IMR-90 (cell line): ENCODE measurements around the gene RAI14. TPM values are rescaled to one million over a fixed set of nuclear protein-coding genes. Genes with fewer than 3 reads are reported as not detected.

Experiments used
- ATAC-seq: fragments of 200-7000 bp; cut with Tn5 transposase; 2 replicates; pipeline ENCODE4 v1.9.1; 2020; ENCODE audit warnings: low read depth, mild to moderate bottlenecking, moderate library complexity
- BruUV-seq: library from RNA; stranded (reverse); fragments of 400-500 nt; replicated peaks from 2 replicates; lab custom pipeline; 2021; lab: Mats Ljungman, UMichigan
- CTCF ChIA-PET: fragments of 300-600 bp; formaldehyde crosslinking; extraction: SDS; loops from one replicate; lab custom pipeline; 2021; ENCODE audit warnings: antibody characterized with exemption; lab: Yijun Ruan, JAX
- POLR2A ChIA-PET: fragments of 300-600 bp; sonication (Branson Sonifier 250); formaldehyde crosslinking; loops from one replicate; lab custom pipeline; 2022; ENCODE audit warnings: antibody characterized with exemption; ENCODE audit not compliant: unreplicated experiment; lab: Charles Lee
- DNase-seq: peaks from one replicate; pipeline ENCODE4 v3.0.0; 2013
- H2AFZ ChIP-seq: replicated peaks from 2 replicates; pipeline ENCODE3; 2013; ENCODE audit warnings: low read length, mild to moderate bottlenecking; ENCODE audit not compliant: poor library complexity
- H2AK5ac ChIP-seq: 2 replicates; pipeline ENCODE4 v1.6.1; 2013; ENCODE audit warnings: low read depth, low read length, inconsistent platforms
- H2AK9ac ChIP-seq: replicated peaks from 2 replicates; pipeline ENCODE3; 2013; ENCODE audit warnings: mild to moderate bottlenecking, low read depth, low read length, moderate library complexity; ENCODE audit not compliant: poor library complexity
- H2BK120ac ChIP-seq: 2 replicates; pipeline ENCODE4 v1.6.1; 2013; ENCODE audit warnings: low read depth, low read length, inconsistent platforms
- H2BK15ac ChIP-seq: 3 replicates; pipeline ENCODE4 v1.6.1; 2013; ENCODE audit warnings: low read depth, low read length, inconsistent platforms
- H2BK20ac ChIP-seq: 2 replicates; pipeline ENCODE4 v1.6.1; 2013; ENCODE audit warnings: low read depth, mild to moderate bottlenecking, inconsistent platforms, low read length, moderate library complexity
- H2BK5ac ChIP-seq: 2 replicates; pipeline ENCODE4 v1.6.1; 2013; ENCODE audit warnings: mild to moderate bottlenecking, low read depth, low read length, inconsistent platforms; ENCODE audit not compliant: poor library complexity, severe bottlenecking
- H3K14ac ChIP-seq: replicated peaks from 2 replicates; pipeline ENCODE4 v1.6.1; 2013; ENCODE audit warnings: low read depth, low read length, inconsistent platforms
- H3K18ac ChIP-seq: 2 replicates; pipeline ENCODE4 v1.6.1; 2013; ENCODE audit warnings: low read depth, low read length, control low read depth
- H3K23ac ChIP-seq: 2 replicates; pipeline ENCODE4 v1.6.1; 2013; ENCODE audit warnings: low read depth, low read length, inconsistent platforms
- H3K27ac ChIP-seq: 2 replicates; pipeline ENCODE4 v1.5.1; 2013; ENCODE audit warnings: mild to moderate bottlenecking, control low read depth, low read length; ENCODE audit not compliant: insufficient read depth
- H3K27me3 ChIP-seq: 2 replicates; pipeline ENCODE4 v1.6.1; 2013; ENCODE audit warnings: low read length; ENCODE audit not compliant: control insufficient read depth, insufficient read depth
- H3K36me3 ChIP-seq: 2 replicates; pipeline ENCODE4 v1.6.1; 2013; ENCODE audit warnings: low read length, mixed read lengths; ENCODE audit not compliant: control insufficient read depth, insufficient read depth
- H3K4ac ChIP-seq: 2 replicates; pipeline ENCODE4 v1.6.1; 2013; ENCODE audit warnings: low read depth, low read length, inconsistent platforms
- H3K4me1 ChIP-seq: 2 replicates; pipeline ENCODE4 v1.6.1; 2013; ENCODE audit warnings: low read length, mixed read lengths; ENCODE audit not compliant: control insufficient read depth, insufficient read depth
- H3K4me2 ChIP-seq: 2 replicates; pipeline ENCODE4 v1.6.1; 2013; ENCODE audit warnings: low read depth, mild to moderate bottlenecking, control low read depth, low read length, moderate library complexity
- H3K4me3 ChIP-seq: 2 replicates; pipeline ENCODE4 v1.5.1; 2013; ENCODE audit warnings: low read depth, mild to moderate bottlenecking, control low read depth, low read length, moderate library complexity; ENCODE audit not compliant: insufficient read depth
- H3K56ac ChIP-seq: 2 replicates; pipeline ENCODE4 v1.6.1; 2013; ENCODE audit warnings: low read length, inconsistent platforms; ENCODE audit not compliant: insufficient read depth; ENCODE audit errors: extremely low read depth
- H3K79me1 ChIP-seq, 2 experiments: 2 replicates each; pipeline ENCODE4 v1.6.1; 2013; ENCODE audit warnings: low read length in 2 of 2, inconsistent platforms in 1 of 2, low read depth in 1 of 2
- H3K9ac ChIP-seq: 2 replicates; pipeline ENCODE4 v1.6.1; 2013; ENCODE audit warnings: low read depth, low read length, control low read depth
- H3K9me1 ChIP-seq: 2 replicates; pipeline ENCODE4 v1.6.1; 2013; ENCODE audit warnings: low read length, inconsistent platforms; ENCODE audit not compliant: insufficient read depth
- H3K9me3 ChIP-seq: 2 replicates; pipeline ENCODE4 v1.6.1; 2013; ENCODE audit warnings: low read length; ENCODE audit not compliant: control insufficient read depth, insufficient read depth
- H4K20me1 ChIP-seq: 2 replicates; pipeline ENCODE4 v1.6.1; 2013; ENCODE audit warnings: low read length, inconsistent platforms; ENCODE audit not compliant: insufficient read depth
- H4K5ac ChIP-seq: 2 replicates; pipeline ENCODE4 v1.6.1; 2013; ENCODE audit warnings: mild to moderate bottlenecking, low read depth, low read length, control low read depth
- H4K8ac ChIP-seq, 2 experiments: 2 replicates each; pipeline ENCODE4 v1.6.1; 2013; ENCODE audit warnings: low read depth in 2 of 2, low read length in 2 of 2, control low read depth in 1 of 2, inconsistent platforms in 1 of 2
- H4K91ac ChIP-seq: 2 replicates; pipeline ENCODE4 v1.6.1; 2013; ENCODE audit warnings: low read depth, low read length, inconsistent platforms; ENCODE audit not compliant: insufficient read depth
- BHLHE40 ChIP-seq: fragments of 150-350 bp; IDR thresholded peaks from 2 replicates; pipeline ENCODE4 v1.6.1; 2016; ENCODE audit warnings: mild to moderate bottlenecking, low read depth, low read length
- CEBPB ChIP-seq: IDR thresholded peaks from 2 replicates; pipeline ENCODE4 v1.6.1; 2012; ENCODE audit warnings: low read depth, low read length, improper control_type of control experiment
- CHD1 ChIP-seq: IDR thresholded peaks from 2 replicates; pipeline ENCODE4 v1.6.1; 2012; ENCODE audit warnings: low read depth, low read length, improper control_type of control experiment
- CTCF ChIP-seq: conservative IDR thresholded peaks from 2 replicates; pipeline ENCODE4 v1.5.1; 2012; ENCODE audit warnings: mild to moderate bottlenecking, low read depth, low read length, improper control_type of control experiment
- ELK1 ChIP-seq: fragments of 150-350 bp; IDR thresholded peaks from 2 replicates; pipeline ENCODE4 v1.6.1; 2016; ENCODE audit warnings: low read depth, mild to moderate bottlenecking, low read length, moderate library complexity, borderline replicate concordance
- FOS ChIP-seq: fragments of 150-350 bp; IDR thresholded peaks from 2 replicates; pipeline ENCODE4 v1.6.1; 2016; ENCODE audit warnings: low read depth, low read length
- MAZ ChIP-seq: IDR thresholded peaks from 2 replicates; pipeline ENCODE4 v1.6.1; 2012; ENCODE audit warnings: low read depth, mild to moderate bottlenecking, low read length, improper control_type of control experiment, moderate library complexity, borderline replicate concordance
- MXI1 ChIP-seq: IDR thresholded peaks from 2 replicates; pipeline ENCODE4 v1.6.1; 2012; ENCODE audit warnings: low read depth, mild to moderate bottlenecking, low read length, moderate library complexity, borderline replicate concordance
- NFE2L2 ChIP-seq: fragments of 150-350 bp; IDR thresholded peaks from 2 replicates; pipeline ENCODE4 v1.6.1; 2016; ENCODE audit warnings: low read depth, mild to moderate bottlenecking, low read length
- RAD21 ChIP-seq: IDR thresholded peaks from 2 replicates; pipeline ENCODE4 v1.6.1; 2012; ENCODE audit warnings: low read length, improper control_type of control experiment
- SMC3 ChIP-seq: fragments of 150-350 bp; IDR thresholded peaks from 2 replicates; pipeline ENCODE4 v1.6.1; 2016; ENCODE audit warnings: low read depth, mild to moderate bottlenecking, antibody characterized with exemption, low read length, moderate library complexity
- USF2 ChIP-seq: fragments of 150-350 bp; IDR thresholded peaks from 2 replicates; pipeline ENCODE4 v1.6.1; 2017; ENCODE audit warnings: mild to moderate bottlenecking, antibody characterized with exemption, low read length, low read depth
- WGBS, 2 experiments: methylation state at CpG; one replicate each; pipeline versions ENCODE4 v1.1.5 to v1.1.7; 2013; ENCODE audit warnings: missing lambda C conversion rate in 2 of 2; ENCODE audit not compliant: insufficient read length in 1 of 2; ENCODE audit errors: extremely low coverage in 2 of 2; 5-methylcytosine and 5-hydroxymethylcytosine counted together
- dilution Hi-C: fragments of 300-500 bp; cut with HindIII; formaldehyde crosslinking; loops from one replicate; pipeline ENCODE4 v1.14.3; 2018; ENCODE audit warnings: low sequenced_read_pairs; ENCODE audit not compliant: unreplicated experiment
- in situ Hi-C: fragments of 300-500 bp; cut with MboI; formaldehyde crosslinking; loops from 3 replicates; pipeline ENCODE4 v1.14.3; 2019; ENCODE audit warnings: low sequenced_read_pairs, inconsistent platforms, mixed read lengths
- intact Hi-C: fragments of 100-400 bp; cut with micrococcal nuclease; formaldehyde crosslinking; loops from 2 replicates; pipeline ENCODE4 v1.10.0; 2022
- polyA plus RNA-seq, 3 experiments: library from polyadenylated mRNA; depleted of rRNA; stranded (reverse); fragments of >200 nt; gene quantifications; 2 replicates each; pipeline ENCODE4 v1.2.3, GENCODE V29; 2012; ENCODE audit warnings: low replicate concordance in 1 of 3
- total RNA-seq: library from RNA; depleted of rRNA; stranded (reverse); fragments of >200 nt; gene quantifications from 2 replicates; pipeline ENCODE4 v1.2.3, GENCODE V29; 2012

The RAI14 gene
- total and polyA plus RNA-seq, 2 of the 4 experiments (the other 2 are of a cell fraction), result 221 to 267 TPM

GRCh38 chr5:34691326-34691725, 35.2 kb downstream of the RAI14 start:
- no TSS peak for BruUV-seq
- dilution Hi-C loops, result no loop called here
- CTCF ChIA-PET, result interaction anchor here (0.6 kb wide), 1 partner anchor 89 kb away, joined by 3 read pairs; no protein-coding TSS in a partner anchor
- Histone ChIP-seq H3K4ac (no peak overlapping the region), H3K79me1 (peaks cover 16 to 76% of the 10 kb centered on the region in 2 experiments), H3K18ac (no peak overlapping the region), H3K27me3 (no peaks in the 10 kb centered on the region), H4K8ac (no peak overlapping the region), H2AFZ (no peak overlapping the region), H3K9ac (no peak overlapping the region), H3K4me3 (no peak overlapping the region), H2AK9ac (no peak overlapping the region), H3K23ac (no peak overlapping the region), H3K4me2 (no peak overlapping the region), H2BK5ac (no peak overlapping the region), H3K27ac (no peak overlapping the region), H4K91ac (no peak overlapping the region), H3K36me3 (peaks cover 33% of the 10 kb centered on the region), H2BK20ac (no peak overlapping the region), H4K20me1 (peaks cover 91% of the 10 kb centered on the region), H3K14ac (no peak overlapping the region), H2BK15ac (no peak overlapping the region), H3K9me3 (no peaks in the 10 kb centered on the region), H4K5ac (no peak overlapping the region), H3K9me1 (peaks cover 30% of the 10 kb centered on the region), H2AK5ac (no peak overlapping the region), H3K56ac (no peak overlapping the region), H2BK120ac (no peak overlapping the region), H3K4me1 (peaks cover 17% of the 10 kb centered on the region)
- intact Hi-C loops, result no loop called here
- ATAC-seq (no peak), DNase-seq (no peak)
- WGBS, 2 experiments, result 0% methylated on average over 1 of the region's 6 CpGs; no CpG with 5 or more reads in 1 of the 2 experiments
- POLR2A ChIA-PET, result no interaction called here
- in situ Hi-C loops, result no loop called here
- TF ChIP-seq MAZ, result no peak
- no peak for TF ChIP-seq USF2
- TF ChIP-seq FOS, result no peak
- no peak for TF ChIP-seq SMC3
- no peak for TF ChIP-seq RAD21
- no peak for TF ChIP-seq CEBPB
- no peak for TF ChIP-seq CHD1
- TF ChIP-seq ELK1, result no peak
- no peak for TF ChIP-seq CTCF
- no peak for TF ChIP-seq MXI1
- TF ChIP-seq BHLHE40, result no peak
- TF ChIP-seq NFE2L2, result no peak
